ENCODE results near the gene MBTPS1.

- TF ChIP-seq CTCF (IDR thresholded peaks at IDR 0.05; ENCODE audit: low read depth, low read length) (no peak), EZH2phosphoT487 (IDR thresholded peaks at IDR 0.05; ENCODE audit: low read depth) (no peak)
Observed at GRCh38 chr16:84107921-84108320, 8.8 kb downstream of the MBTPS1 start.
